Activated CD8-positive, alpha-beta memory T cell treated with anti-CD3 and anti-CD28 coated beads, Interleukin-2, amount 50 U/mL, for 24 hours (primary cell): Measurements from ENCODE around the gene TTC27.
"Not testable (repeated sequence)": the region's sequence is repeated elsewhere in the genome, so short reads cannot be mapped to it uniquely, and the experiment has no call there.

ENCODE experiments used
- DNase-seq: peaks from one replicate; pipeline ENCODE4 v3.0.0-alpha.2; 2020; ENCODE audit errors: extremely low read depth

TTC27 gene

GRCh38 chr2:32754676-32755075 is 126.8 kb downstream of the TTC27 start:
- DNase-seq: not testable (repeated sequence)

GRCh38 chr2:32755666-32756065 is 127.8 kb downstream of the TTC27 start:
- no peak for DNase-seq

- no peak for DNase-seq
Observed at GRCh38 chr2:32756074-32756727, 128.4 kb downstream of the TTC27 start.

- DNase-seq: no peak
Observed at GRCh38 chr2:32758232-32758631, 130.4 kb downstream of the TTC27 start.

GRCh38 chr2:32760628-32761027 is 132.8 kb downstream of the TTC27 start:
- no peak for DNase-seq

- no peak for DNase-seq
Observed at GRCh38 chr2:32768387-32769174, 140.7 kb downstream of the TTC27 start.

- no peak for DNase-seq
Observed at GRCh38 chr2:32770360-32770759, 142.5 kb downstream of the TTC27 start.

GRCh38 chr2:32772638-32773447 is 145.0 kb downstream of the TTC27 start:
- DNase-seq: no peak

- no peak for DNase-seq
Observed at GRCh38 chr2:32773448-32773808, 145.6 kb downstream of the TTC27 start.

GRCh38 chr2:32775954-32776353 is 148.1 kb downstream of the TTC27 start:
- DNase-seq: no peak

- no peak for DNase-seq
Observed at GRCh38 chr2:32777714-32778113, 149.9 kb downstream of the TTC27 start.

GRCh38 chr2:32780961-32781360 is 153.1 kb downstream of the TTC27 start:
- DNase-seq: no peak

- no peak for DNase-seq
Observed at GRCh38 chr2:32783469-32783868, 155.6 kb downstream of the TTC27 start.

GRCh38 chr2:32783933-32784332 is 156.1 kb downstream of the TTC27 start:
- DNase-seq: no peak

GRCh38 chr2:32787207-32787606 is 159.4 kb downstream of the TTC27 start:
- no peak for DNase-seq

- DNase-seq: no peak
Observed at GRCh38 chr2:32788114-32788513, 160.3 kb downstream of the TTC27 start.

GRCh38 chr2:32792416-32792815 is 164.6 kb downstream of the TTC27 start:
- no peak for DNase-seq

- DNase-seq: no peak
Observed at GRCh38 chr2:32798829-32799228, 171.0 kb downstream of the TTC27 start.

- DNase-seq: no peak
Observed at GRCh38 chr2:32801741-32802140, 173.9 kb downstream of the TTC27 start.

- no peak for DNase-seq
Observed at GRCh38 chr2:32802877-32803276, 175.0 kb downstream of the TTC27 start.

- DNase-seq: no peak
Observed at GRCh38 chr2:32804205-32804604, 176.4 kb downstream of the TTC27 start.
